ENCODE data around the gene UBAC2. TPM values are rescaled to one million over a fixed set of nuclear protein-coding genes. Genes with fewer than 3 reads are reported as not detected.

UBAC2 gene
- total and polyA plus RNA-seq, 2 of the 8 experiments (the other 6 are each of a cell fraction or from before 2014, with no cell fraction given), result 75.9 to 76.9 TPM

- FAIRE-seq, result no peak
Observed at GRCh38 chr13:99352351-99353245, 151.9 kb downstream of the UBAC2 start.

More at GRCh38 chr13:99352351-99353245, 151.9 kb downstream of the UBAC2 start:
- no peak overlapping the region for H3K4me2 ChIP-seq (ENCODE audit: insufficient read depth in 1 of 2, low read depth in 2 of 2, low read length in 2 of 2)
- H2AK5ac ChIP-seq (ENCODE audit: low read depth, low read length), result no peak overlapping the region
- no peak overlapping the region for H4K8ac ChIP-seq (ENCODE audit: extremely low read depth, insufficient read depth, low read length)
- H3K36me3 ChIP-seq (ENCODE audit: control insufficient read depth in 2 of 4, insufficient read depth in 4 of 4, low read length in 3 of 4), result peaks cover 3 to 12% (median 5%) of the 10 kb centered on the region in 4 experiments; a peak in 4 of 8 replicates
- H2BK12ac ChIP-seq (ENCODE audit: low read depth, low read length), result no peak overlapping the region
- no peak overlapping the region for H3K27ac ChIP-seq (ENCODE audit: low read depth, low read length)
- H3K9me3 ChIP-seq (ENCODE audit: insufficient read depth in 2 of 2, low read depth in 1 of 2, low read length in 1 of 2), result no peaks in the 10 kb centered on the region
- H3K14ac ChIP-seq (ENCODE audit: insufficient read length), result no peak overlapping the region
- H2BK20ac ChIP-seq (ENCODE audit: low read length), result no peak overlapping the region
- H3K56ac ChIP-seq (replicated peaks; ENCODE audit: insufficient read length, low read depth, low read length), result no peak overlapping the region
- no peaks in the 10 kb centered on the region for H3K27me3 ChIP-seq (replicated peaks in 1 of 4; ENCODE audit: control insufficient read depth in 3 of 4, extremely low read depth in 1 of 4, insufficient read depth in 3 of 4, low read length in 3 of 4)
- no peaks in the 10 kb centered on the region for H3K23me2 ChIP-seq (ENCODE audit: low read depth, low read length)
- no peak overlapping the region; the same call in 1 of the 2 replicates for H2BK5ac ChIP-seq (ENCODE audit: low read depth, low read length)
- peaks cover 2% of the 10 kb centered on the region; the same call in 1 of the 2 replicates for H3K79me1 ChIP-seq (ENCODE audit: low read depth, low read length)
- no peak overlapping the region for H3K9ac ChIP-seq (replicated peaks in 1 of 4; ENCODE audit: extremely low read depth in 1 of 4, low read depth in 3 of 4, low read length in 3 of 4)
- no peaks in the 10 kb centered on the region for H3K4me1 ChIP-seq (replicated peaks in 1 of 4; ENCODE audit: control insufficient read depth in 3 of 4, insufficient read depth in 4 of 4, low read length in 3 of 4)
- no peak overlapping the region for H2BK120ac ChIP-seq (replicated peaks; ENCODE audit: low read depth, low read length)
- ChIA-PET POLR2A (ENCODE audit: partially characterized antibody) (interaction anchor here (0.8 to 1.5 kb wide), 3 partner anchors 9 to 153 kb away, joined by 3 to 6 read pairs (median 3); no protein-coding TSS in a partner anchor), CTCF (ENCODE audit: partially characterized antibody) (interaction anchor here (0.8 to 3.3 kb wide), 16 partner anchors 10 to 258 kb away, joined by 3 to 20 read pairs (median 4); no protein-coding TSS in a partner anchor)
- peak in 1 of 3 experiments; percentile 15; a peak in 1 of 4 replicates for TF ChIP-seq CTCF (IDR thresholded peaks at IDR 0.05; ENCODE audit: control extremely low read depth in 1 of 3, insufficient read depth in 1 of 3, low read depth in 1 of 3, low read length in 3 of 3)
- no peak for TF ChIP-seq CBX5 (IDR thresholded peaks at IDR 0.05; ENCODE audit: low read depth, low read length)
- no peak overlapping the region for H2BK15ac ChIP-seq (ENCODE audit: low read length)
- H4K20me1 ChIP-seq (replicated peaks in 1 of 2; ENCODE audit: control insufficient read depth in 1 of 2, insufficient read depth in 2 of 2, low read length in 2 of 2), result peaks cover 0 to 3% of the 10 kb centered on the region in 2 experiments
- peak in 1 of 2 experiments; percentile 36 for DNase-seq (ENCODE audit: low read depth in 1 of 2, low spot score in 2 of 2)
- no peak overlapping the region for H3K18ac ChIP-seq (ENCODE audit: extremely low read depth, low read length)
- no peak overlapping the region for H4K5ac ChIP-seq (ENCODE audit: insufficient read length, low read depth, low read length)
- no peak overlapping the region for H3K4ac ChIP-seq (replicated peaks; ENCODE audit: insufficient read length, low read depth, low read length)
- H3K4me3 ChIP-seq (ENCODE audit: extremely low read depth in 1 of 4, insufficient read depth in 2 of 4, low read depth in 3 of 4, low read length in 4 of 4), result no peak overlapping the region
- H4K91ac ChIP-seq (replicated peaks; ENCODE audit: insufficient read length, low read length), result no peak overlapping the region
- H3K79me2 ChIP-seq (ENCODE audit: control insufficient read depth in 1 of 2, insufficient read depth in 2 of 2, low read length in 2 of 2), result no peaks in the 10 kb centered on the region
- H2AFZ ChIP-seq (ENCODE audit: low read length), result no peak overlapping the region
- WGBS, 2 experiments (ENCODE audit: extremely low coverage in 1 of 2, insufficient coverage in 1 of 2, insufficient read length in 1 of 2, insufficient replicate concordance in 2 of 2, low coverage in 1 of 2, low lambda C conversion rate in 2 of 2, missing lambda C conversion rate in 1 of 2), result 91% methylated on average over 17 of the region's 17 CpGs; no CpG with 5 or more reads in 1 of the 2 experiments
- no peak overlapping the region for H3K23ac ChIP-seq (ENCODE audit: insufficient read length)
